ENCODE results near the gene TGFBR3L. TPM values are rescaled to one million over a fixed set of nuclear protein-coding genes. Genes with fewer than 3 reads are reported as not detected.

Gene TGFBR3L
- total and polyA plus RNA-seq, 2 of the 8 experiments (the other 6 are each of a cell fraction or from before 2014, with no cell fraction given): 3.1 to 3.7 TPM

- TF ChIP-seq CHD2 (IDR thresholded peaks at IDR 0.05; ENCODE audit: low read length): no peak
- TF ChIP-seq HDAC6 (IDR thresholded peaks at IDR 0.05; ENCODE audit: low read depth, low read length): no peak
- TF ChIP-seq SUZ12 (IDR thresholded peaks at IDR 0.05; ENCODE audit: low read length): no peak
These were observed 14.8 kb upstream of the TGFBR3L start (continued) for GRCh38 chr19:7899751-7900378.

Measured in H1 (cell line).